Stomach (tissue), 9 donors: ENCODE measurements around the gene MBLAC1. TPM values are rescaled to one million over a fixed set of nuclear protein-coding genes. Genes with fewer than 3 reads are reported as not detected.

Experiments used
- DNase-seq, 2 donors: peaks; one replicate each; pipeline versions ENCODE4 v3.0.0 to v3.0.0-alpha.2; 2013 to 2019
- H3K27ac ChIP-seq, 5 donors: fragments of 200-600 bp in 4 of 5; sonication (generic) in 4 of 5; one replicate each; pipeline ENCODE4 v1.5.1; 2013 to 2019; ENCODE audit warnings: mild to moderate bottlenecking in 1 of 5, moderate library complexity in 1 of 5
- H3K27me3 ChIP-seq, 3 donors: fragments of 200-600 bp; sonication (generic); one replicate each; pipeline ENCODE4 v1.5.1; 2017 to 2019; ENCODE audit warnings: mixed run types in 1 of 3
- H3K36me3 ChIP-seq, 4 donors: fragments of 200-600 bp; sonication (generic); 1 replicate in 3 of 4; 2 replicates in 1 of 4; pipeline ENCODE4 v1.5.1; 2016 to 2019
- H3K4me1 ChIP-seq, 4 donors: fragments of 200-600 bp; sonication (generic); one replicate each; pipeline ENCODE4 v1.5.1; 2016 to 2019
- H3K4me3 ChIP-seq, 4 donors: fragments of 200-600 bp; sonication (generic) in 3 of 4; one replicate each; pipeline ENCODE4 v1.5.1; 2016 to 2019; ENCODE audit warnings: mild to moderate bottlenecking in 1 of 4
- H3K9me3 ChIP-seq, 4 donors: fragments of 200-600 bp; sonication (generic); one replicate each; pipeline ENCODE4 v1.5.1; 2016 to 2019
- EP300 ChIP-seq: sonication (generic); formaldehyde crosslinking; IDR thresholded peaks from one replicate; pipeline ENCODE4 v1.6.1; 2017; ENCODE audit warnings: antibody characterized with exemption
- POLR2A ChIP-seq, 4 donors: fragments of 450-650 bp; IDR thresholded peaks; one replicate each; pipeline ENCODE4 v1.6.1; 2016; ENCODE audit warnings: antibody characterized with exemption in 4 of 4, control low read depth in 2 of 4, mild to moderate bottlenecking in 1 of 4, moderate library complexity in 1 of 4
- POLR2AphosphoS5 ChIP-seq, 3 donors: sonication (generic); formaldehyde crosslinking; IDR thresholded peaks; one replicate each; pipeline ENCODE4 v1.6.1; 2016; ENCODE audit warnings: antibody characterized with exemption in 3 of 3
- WGBS, 5 donors: extraction: QIAGEN DNeasy Blood & Tissue Kit in 3 of 5; methylation state at CpG; one replicate each; pipeline versions ENCODE4 v1.1.5 to v1.1.7; 2013 to 2018; 5-methylcytosine and 5-hydroxymethylcytosine counted together
- intact Hi-C: fragments of 100-400 bp; cut with DNase I; formaldehyde crosslinking; loops from one replicate; pipeline ENCODE4 v1.15.1; 2023; ENCODE audit warnings: low total_unique reads
- polyA plus RNA-seq, 3 donors: library from polyadenylated mRNA; stranded (reverse); fragments of 200-250 nt; gene quantifications; one replicate each; pipeline ENCODE4 v1.2.3, GENCODE V29; 2013
- total RNA-seq, 5 donors: library from RNA; depleted of rRNA; stranded (reverse); fragments of >200 nt; gene quantifications; one replicate each; pipeline versions ENCODE4 v1.1.0 to v1.2.3, GENCODE V29; 2014 to 2016
- TF ChIP-seq, protein P1 (sequence below), 7 experiments: fragments of 450-650 bp in 4 of 7; fragments of 200-600 bp in 3 of 7; sonication (generic) in 3 of 7; IDR thresholded peaks; one replicate each; pipeline ENCODE4 v1.5.1; 2016 to 2019; ENCODE audit warnings: antibody characterized with exemption in 7 of 7, control low read depth in 2 of 7, mild to moderate bottlenecking in 1 of 7
- donor health status: healthy with polysubstance abuse.
- donor health status: Bipolar disorder and iron deficiency.
- donor health status: healthy.

Gene MBLAC1
- total and polyA plus RNA-seq, 8 donors, result 1.3 to 6.1 (median 1.7) TPM; not detected in 3

GRCh38 chr7:100107890-100108289 is 18.9 kb upstream of the MBLAC1 start:
- TF ChIP-seq POLR2AphosphoS5 (IDR thresholded peaks at IDR 0.05), result no peak
- no peak for TF ChIP-seq POLR2A (IDR thresholded peaks at IDR 0.05)
- TF ChIP-seq EP300, result no peak
- TF ChIP-seq, protein P1, sequence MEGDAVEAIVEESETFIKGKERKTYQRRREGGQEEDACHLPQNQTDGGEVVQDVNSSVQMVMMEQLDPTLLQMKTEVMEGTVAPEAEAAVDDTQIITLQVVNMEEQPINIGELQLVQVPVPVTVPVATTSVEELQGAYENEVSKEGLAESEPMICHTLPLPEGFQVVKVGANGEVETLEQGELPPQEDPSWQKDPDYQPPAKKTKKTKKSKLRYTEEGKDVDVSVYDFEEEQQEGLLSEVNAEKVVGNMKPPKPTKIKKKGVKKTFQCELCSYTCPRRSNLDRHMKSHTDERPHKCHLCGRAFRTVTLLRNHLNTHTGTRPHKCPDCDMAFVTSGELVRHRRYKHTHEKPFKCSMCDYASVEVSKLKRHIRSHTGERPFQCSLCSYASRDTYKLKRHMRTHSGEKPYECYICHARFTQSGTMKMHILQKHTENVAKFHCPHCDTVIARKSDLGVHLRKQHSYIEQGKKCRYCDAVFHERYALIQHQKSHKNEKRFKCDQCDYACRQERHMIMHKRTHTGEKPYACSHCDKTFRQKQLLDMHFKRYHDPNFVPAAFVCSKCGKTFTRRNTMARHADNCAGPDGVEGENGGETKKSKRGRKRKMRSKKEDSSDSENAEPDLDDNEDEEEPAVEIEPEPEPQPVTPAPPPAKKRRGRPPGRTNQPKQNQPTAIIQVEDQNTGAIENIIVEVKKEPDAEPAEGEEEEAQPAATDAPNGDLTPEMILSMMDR (IDR thresholded peaks at IDR 0.05), result no peak
- Histone ChIP-seq H3K27ac (no peak overlapping the region), H3K27me3 (no peaks in the 10 kb centered on the region), H3K4me3 (no peak overlapping the region), H3K36me3 (peaks cover 70 to 100% (median 99%) of the 10 kb centered on the region in 4 donors), H3K9me3 (no peaks in the 10 kb centered on the region), H3K4me1 (peaks cover 0 to 5% (median 0%) of the 10 kb centered on the region in 4 donors)
- WGBS, 5 donors, result 68 to 88% (median 85%) methylated on average over 11 of the region's 11 CpGs
- intact Hi-C loops, result no loop called here
- DNase-seq, result no peak

DNA sequence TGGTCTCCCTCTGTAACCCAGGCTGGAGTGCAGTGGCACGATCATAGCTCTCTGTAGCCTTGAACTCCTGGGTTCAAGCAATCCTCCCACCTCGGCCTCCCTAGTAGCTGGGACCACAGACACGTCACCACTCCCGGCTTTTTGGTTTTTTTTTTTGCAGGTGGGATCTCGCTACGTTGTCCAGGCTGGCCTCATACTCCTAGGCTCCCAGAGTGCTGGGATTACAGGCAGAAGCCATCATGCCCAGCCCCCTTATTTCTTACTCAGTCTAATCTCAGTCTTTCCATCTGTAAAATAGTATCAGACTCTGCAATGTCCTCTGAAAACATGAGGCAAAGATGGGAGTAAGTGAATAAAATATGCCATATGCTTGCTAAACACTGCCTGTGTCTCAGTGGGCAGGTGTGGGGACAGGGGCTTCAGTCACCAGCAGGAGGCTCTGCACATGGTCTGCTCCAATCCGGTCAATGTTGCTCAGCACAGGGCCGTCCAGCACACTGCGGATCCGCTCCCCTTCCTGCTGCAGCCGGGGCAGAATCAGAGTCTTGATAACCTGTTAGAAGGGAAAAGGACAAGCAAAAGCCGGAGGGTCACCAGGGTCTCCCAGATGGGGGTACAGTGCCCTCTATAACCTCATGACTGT is 17.1 kb upstream of the MBLAC1 start:
- peaks cover 66 to 100% (median 99%) of the 10 kb centered on the region in 4 donors for H3K36me3 ChIP-seq
- 81 to 90% (median 85%) methylated on average over 12 of the region's 12 CpGs for WGBS, 5 donors
- intact Hi-C loops, result no loop called here

DNA sequence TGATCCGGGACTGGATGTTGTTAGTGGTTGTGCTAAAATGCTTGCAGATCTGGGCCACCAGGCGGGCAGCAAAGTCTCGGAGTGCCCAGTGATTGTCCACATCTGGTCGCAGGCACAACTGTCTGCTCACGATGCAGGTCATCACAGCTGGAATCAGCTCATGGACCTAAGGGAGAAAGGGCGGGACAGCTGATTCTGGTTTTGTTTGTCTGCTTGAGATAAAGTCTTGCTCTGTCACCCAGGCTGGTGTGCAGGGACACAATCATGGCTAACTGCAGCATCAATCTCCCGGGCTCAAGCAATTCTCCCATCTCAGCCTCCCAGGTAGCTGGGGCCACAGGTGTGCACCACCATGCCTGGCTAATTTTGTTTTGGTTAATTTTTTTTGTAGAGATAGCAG is 15.6 kb upstream of the MBLAC1 start:
- WGBS, 5 donors, result 83 to 88% (median 86%) methylated on average over 7 of the region's 7 CpGs
- peaks cover 59 to 93% (median 85%) of the 10 kb centered on the region in 4 donors for H3K36me3 ChIP-seq
- intact Hi-C loops, result no loop called here

More for the DNA sequence above, 17.1 kb upstream of the MBLAC1 start:
- Histone ChIP-seq H3K4me1 (no peaks in the 10 kb centered on the region), H3K9me3 (no peaks in the 10 kb centered on the region), H3K27me3 (no peaks in the 10 kb centered on the region), H3K4me3 (no peak overlapping the region), H3K27ac (no peak overlapping the region)
- no peak for TF ChIP-seq POLR2AphosphoS5 (IDR thresholded peaks at IDR 0.05)
- no peak for TF ChIP-seq POLR2A (IDR thresholded peaks at IDR 0.05)
- no peak for TF ChIP-seq EP300
- TF ChIP-seq, protein P1 (IDR thresholded peaks at IDR 0.05), result no peak
- no peak for DNase-seq

GRCh38 chr7:100111914-100112313 is 14.9 kb upstream of the MBLAC1 start:
- H3K4me1 ChIP-seq, result no peaks in the 10 kb centered on the region
- WGBS, 5 donors, result 84 to 93% (median 87%) methylated on average over 9 to 13 of the region's 13 CpGs
- TF ChIP-seq, protein P1 (IDR thresholded peaks at IDR 0.05), result no peak
- TF ChIP-seq EP300 (no peak), POLR2AphosphoS5 (IDR thresholded peaks at IDR 0.05) (no peak), POLR2A (IDR thresholded peaks at IDR 0.05) (no peak)
- intact Hi-C loops, result no loop called here
- no peak overlapping the region for H3K27ac ChIP-seq
- H3K36me3 ChIP-seq, result peaks cover 52 to 85% (median 78%) of the 10 kb centered on the region in 4 donors
- H3K4me3 ChIP-seq, result no peak overlapping the region
- H3K27me3 ChIP-seq, result no peaks in the 10 kb centered on the region
- no peak for DNase-seq
- no peaks in the 10 kb centered on the region for H3K9me3 ChIP-seq

More for the DNA sequence above, 15.6 kb upstream of the MBLAC1 start:
- TF ChIP-seq, protein P1 (IDR thresholded peaks at IDR 0.05), result no peak
- TF ChIP-seq POLR2A (IDR thresholded peaks at IDR 0.05) (no peak), EP300 (no peak), POLR2AphosphoS5 (IDR thresholded peaks at IDR 0.05) (no peak)
- DNase-seq, result no peak
- H3K4me1 ChIP-seq, result no peaks in the 10 kb centered on the region
- no peak overlapping the region for H3K4me3 ChIP-seq
- no peaks in the 10 kb centered on the region for H3K9me3 ChIP-seq
- no peaks in the 10 kb centered on the region for H3K27me3 ChIP-seq
- no peak overlapping the region for H3K27ac ChIP-seq
